ENCODE results near the gene MED27.

Gene MED27

GRCh38 chr9:131874916-131875670 is 204.6 kb downstream of the MED27 start:
- DNase-seq (ENCODE audit: low spot score in 2 of 2) (no peak), ATAC-seq (ENCODE audit: low read depth) (no peak)
- H3K4me3 Mint-ChIP-seq = no peak overlapping the region
- H3K9me3 Mint-ChIP-seq = no peaks in the 10 kb centered on the region
- H3K36me3 Mint-ChIP-seq = peaks cover 8% of the 10 kb centered on the region
- no peaks in the 10 kb centered on the region for H3K27me3 Mint-ChIP-seq
- no peak overlapping the region for H3K27ac Mint-ChIP-seq
- H3K4me1 Mint-ChIP-seq = no peaks in the 10 kb centered on the region

- no peaks in the 10 kb centered on the region for H3K27me3 Mint-ChIP-seq
- ATAC-seq (ENCODE audit: low read depth) (no peak), DNase-seq (ENCODE audit: low spot score in 2 of 2) (no peak)
- no peaks in the 10 kb centered on the region for H3K9me3 Mint-ChIP-seq
- no peak overlapping the region for H3K27ac Mint-ChIP-seq
- H3K4me3 Mint-ChIP-seq = no peak overlapping the region
- no peaks in the 10 kb centered on the region for H3K4me1 Mint-ChIP-seq
- peaks cover 8% of the 10 kb centered on the region for H3K36me3 Mint-ChIP-seq
Observed at GRCh38 chr9:131874447-131874846, 205.2 kb downstream of the MED27 start.

GRCh38 chr9:131873891-131874440 is 205.7 kb downstream of the MED27 start:
- no peaks in the 10 kb centered on the region for H3K27me3 Mint-ChIP-seq
- peaks cover 8% of the 10 kb centered on the region for H3K36me3 Mint-ChIP-seq
- H3K27ac Mint-ChIP-seq = no peak overlapping the region
- ATAC-seq (ENCODE audit: low read depth) (no peak), DNase-seq (ENCODE audit: low spot score in 2 of 2) (no peak)
- no peak overlapping the region for H3K4me3 Mint-ChIP-seq
- no peaks in the 10 kb centered on the region for H3K4me1 Mint-ChIP-seq
- no peaks in the 10 kb centered on the region for H3K9me3 Mint-ChIP-seq

DNA sequence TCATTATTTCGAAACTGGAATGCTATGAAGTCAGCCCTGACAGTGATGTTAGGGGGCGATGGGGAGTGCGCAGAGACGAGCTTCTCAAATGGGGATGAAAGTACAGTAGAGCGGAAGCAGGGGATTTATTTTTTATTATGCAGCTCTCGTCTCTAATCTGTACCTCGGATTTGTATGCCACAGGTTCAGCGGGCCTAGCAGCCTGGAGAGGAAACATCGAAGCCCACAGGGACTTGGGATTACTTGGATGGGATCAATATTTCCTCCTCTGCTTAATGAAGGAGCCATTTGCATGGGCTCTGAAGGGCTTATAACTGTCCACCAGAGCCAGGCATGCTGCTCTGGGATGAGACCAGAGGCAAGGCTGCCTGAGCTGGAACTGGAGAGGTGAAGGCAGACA is 206.3 kb downstream of the MED27 start:
- Mint-ChIP-seq H3K36me3 (peaks cover 6% of the 10 kb centered on the region), H3K27ac (no peak overlapping the region), H3K27me3 (no peaks in the 10 kb centered on the region), H3K4me1 (no peaks in the 10 kb centered on the region), H3K9me3 (no peaks in the 10 kb centered on the region), H3K4me3 (no peak overlapping the region)
- no peak for ATAC-seq (ENCODE audit: low read depth)
- DNase-seq (ENCODE audit: low spot score in 2 of 2) = no peak

DNA sequence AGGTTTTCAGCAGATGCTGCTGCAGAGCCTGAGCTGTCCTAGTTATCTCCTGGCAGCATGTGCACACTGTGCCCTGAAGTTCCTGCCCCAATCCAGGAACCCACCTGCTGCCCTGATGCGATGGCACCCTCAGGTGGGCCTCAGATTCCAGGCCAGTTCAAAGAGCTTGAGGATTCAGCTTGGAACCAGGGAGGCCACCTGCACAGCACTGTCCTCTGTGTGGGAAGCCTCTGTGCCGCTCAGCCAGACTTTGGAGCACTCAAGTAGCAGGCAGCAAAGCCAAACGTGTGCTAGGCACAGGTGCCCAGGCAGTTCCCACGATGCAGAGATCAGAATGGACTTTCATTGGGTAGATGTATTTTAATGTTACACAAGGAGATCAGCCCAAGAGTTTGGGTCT is 207.0 kb downstream of the MED27 start:
- ATAC-seq (ENCODE audit: low read depth) (no peak), DNase-seq (ENCODE audit: low spot score in 2 of 2) (no peak)
- Mint-ChIP-seq H3K9me3 (no peaks in the 10 kb centered on the region), H3K27ac (no peak overlapping the region), H3K27me3 (no peaks in the 10 kb centered on the region), H3K4me1 (no peaks in the 10 kb centered on the region), H3K4me3 (no peak overlapping the region), H3K36me3 (peaks cover 6% of the 10 kb centered on the region)

DNA sequence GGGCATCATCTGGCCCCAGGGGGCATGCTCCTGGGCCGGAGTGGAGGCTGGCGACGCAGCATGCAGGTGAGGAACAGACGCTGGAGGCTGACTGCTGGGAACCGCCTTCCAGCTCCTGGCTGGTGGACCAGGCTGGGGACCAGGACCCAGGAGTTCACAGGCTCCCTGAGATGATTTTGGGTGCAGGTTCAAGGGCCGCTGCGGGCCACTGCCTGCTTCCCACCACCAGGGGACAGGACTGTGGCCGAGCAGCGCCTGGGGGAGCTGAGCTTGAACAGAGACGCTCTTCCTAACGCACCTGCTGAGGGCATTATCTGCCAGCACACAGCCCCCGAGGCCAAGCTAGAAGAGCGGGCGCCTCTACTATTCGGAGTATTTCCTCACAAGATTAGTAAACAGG is 207.7 kb downstream of the MED27 start:
- H3K27ac Mint-ChIP-seq = no peak overlapping the region
- peaks cover 5% of the 10 kb centered on the region for H3K36me3 Mint-ChIP-seq
- ATAC-seq (ENCODE audit: low read depth) (no peak), DNase-seq (ENCODE audit: low spot score in 2 of 2) (no peak)
- H3K4me1 Mint-ChIP-seq = no peaks in the 10 kb centered on the region
- H3K9me3 Mint-ChIP-seq = no peaks in the 10 kb centered on the region
- no peak overlapping the region for H3K4me3 Mint-ChIP-seq
- H3K27me3 Mint-ChIP-seq = no peaks in the 10 kb centered on the region

- H3K4me3 Mint-ChIP-seq = no peak overlapping the region
Observed at GRCh38 chr9:131870156-131870555, 209.5 kb downstream of the MED27 start.

GRCh38 chr9:131869348-131869747 is 210.3 kb downstream of the MED27 start:
- Mint-ChIP-seq H3K4me3 (no peak overlapping the region), H3K9me3 (no peaks in the 10 kb centered on the region), H3K36me3 (peaks cover 6% of the 10 kb centered on the region), H3K27ac (no peak overlapping the region), H3K4me1 (no peaks in the 10 kb centered on the region), H3K27me3 (no peaks in the 10 kb centered on the region)
- ATAC-seq (ENCODE audit: low read depth) = no peak
- no peak for DNase-seq (ENCODE audit: low spot score in 2 of 2)

More at GRCh38 chr9:131870156-131870555, 209.5 kb downstream of the MED27 start:
- DNase-seq (ENCODE audit: low spot score in 2 of 2) = no peak
- H3K9me3 Mint-ChIP-seq = no peaks in the 10 kb centered on the region
- no peaks in the 10 kb centered on the region for H3K27me3 Mint-ChIP-seq
- H3K36me3 Mint-ChIP-seq = peaks cover 6% of the 10 kb centered on the region
- H3K27ac Mint-ChIP-seq = no peak overlapping the region
- ATAC-seq (ENCODE audit: low read depth) = no peak
- H3K4me1 Mint-ChIP-seq = no peaks in the 10 kb centered on the region

GRCh38 chr9:131868766-131869165 is 210.9 kb downstream of the MED27 start:
- ATAC-seq (ENCODE audit: low read depth) = no peak
- H3K4me3 Mint-ChIP-seq = no peak overlapping the region
- no peaks in the 10 kb centered on the region for H3K27me3 Mint-ChIP-seq
- H3K36me3 Mint-ChIP-seq = peaks cover 6% of the 10 kb centered on the region
- no peak for DNase-seq (ENCODE audit: low spot score in 2 of 2)
- H3K9me3 Mint-ChIP-seq = no peaks in the 10 kb centered on the region
- no peak overlapping the region for H3K27ac Mint-ChIP-seq
- H3K4me1 Mint-ChIP-seq = no peaks in the 10 kb centered on the region

DNA sequence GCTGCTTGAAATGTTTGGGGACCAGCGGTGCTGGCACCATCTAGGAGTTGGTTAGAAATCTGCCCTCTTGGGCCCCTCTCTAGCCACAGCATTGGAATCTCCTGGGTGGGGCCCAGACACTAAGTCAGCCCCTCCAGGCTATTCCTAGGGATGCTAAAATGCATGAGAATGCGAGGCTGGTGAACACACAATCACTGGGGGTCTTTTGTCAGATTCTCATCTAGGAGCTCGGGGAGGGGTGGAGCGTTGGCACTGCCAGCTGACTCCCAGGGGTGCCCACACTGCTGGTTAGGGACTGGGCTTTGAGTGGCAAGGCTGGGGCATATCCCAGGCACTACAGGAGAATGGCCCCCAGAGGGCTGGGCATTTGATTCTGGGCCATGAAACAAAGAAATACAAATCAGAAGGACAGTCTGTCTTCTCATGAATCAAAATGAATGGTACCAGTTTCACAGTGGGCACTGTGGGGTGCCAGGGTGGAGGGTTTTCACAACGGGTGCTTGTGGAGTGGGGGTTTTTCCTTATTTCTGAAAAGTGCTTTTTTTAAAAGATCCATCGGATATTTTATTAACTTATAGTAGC is 212.0 kb downstream of the MED27 start:
- ATAC-seq (ENCODE audit: low read depth) (no peak), DNase-seq (ENCODE audit: low spot score in 2 of 2) (no peak)
- no peaks in the 10 kb centered on the region for H3K9me3 Mint-ChIP-seq

GRCh38 chr9:131865446-131866195 is 214.0 kb downstream of the MED27 start:
- ATAC-seq (ENCODE audit: low read depth) (no peak), DNase-seq (ENCODE audit: low spot score in 2 of 2) (no peak)
- Mint-ChIP-seq H3K9me3 (no peaks in the 10 kb centered on the region), H3K27me3 (no peaks in the 10 kb centered on the region), H3K4me3 (no peak overlapping the region), H3K36me3 (peaks cover 23% of the 10 kb centered on the region), H3K4me1 (no peaks in the 10 kb centered on the region), H3K27ac (no peak overlapping the region)

More for the DNA sequence above, 212.0 kb downstream of the MED27 start:
- Mint-ChIP-seq H3K27me3 (no peaks in the 10 kb centered on the region), H3K4me3 (no peak overlapping the region), H3K4me1 (no peaks in the 10 kb centered on the region), H3K36me3 (peaks cover 10% of the 10 kb centered on the region), H3K27ac (no peak overlapping the region)

DNA sequence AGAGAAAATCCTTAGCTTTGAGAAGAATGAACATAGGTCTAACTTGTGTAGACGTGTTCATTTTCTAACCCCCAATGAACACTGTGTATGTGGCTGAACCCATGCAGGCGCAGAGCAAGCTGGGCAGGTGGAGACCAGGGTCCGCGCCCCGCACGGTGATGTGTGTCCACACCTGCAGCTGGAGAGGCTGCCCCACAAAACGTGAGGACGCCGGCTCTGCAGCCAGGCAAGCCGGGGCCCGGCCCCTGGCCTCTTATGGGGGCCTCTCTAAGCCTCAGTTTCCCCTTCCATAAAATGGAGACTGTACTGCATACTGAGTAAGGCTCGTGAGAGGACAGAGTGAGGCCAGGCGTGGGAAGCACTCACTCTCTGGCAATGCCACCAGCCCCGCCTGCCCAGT is 215.1 kb downstream of the MED27 start:
- Mint-ChIP-seq H3K4me3 (no peak overlapping the region), H3K36me3 (peaks cover 26% of the 10 kb centered on the region), H3K4me1 (no peaks in the 10 kb centered on the region), H3K27me3 (no peaks in the 10 kb centered on the region), H3K9me3 (no peaks in the 10 kb centered on the region), H3K27ac (no peak overlapping the region)
- no peak for DNase-seq (ENCODE audit: low spot score in 2 of 2)
- ATAC-seq (ENCODE audit: low read depth) = no peak

DNA sequence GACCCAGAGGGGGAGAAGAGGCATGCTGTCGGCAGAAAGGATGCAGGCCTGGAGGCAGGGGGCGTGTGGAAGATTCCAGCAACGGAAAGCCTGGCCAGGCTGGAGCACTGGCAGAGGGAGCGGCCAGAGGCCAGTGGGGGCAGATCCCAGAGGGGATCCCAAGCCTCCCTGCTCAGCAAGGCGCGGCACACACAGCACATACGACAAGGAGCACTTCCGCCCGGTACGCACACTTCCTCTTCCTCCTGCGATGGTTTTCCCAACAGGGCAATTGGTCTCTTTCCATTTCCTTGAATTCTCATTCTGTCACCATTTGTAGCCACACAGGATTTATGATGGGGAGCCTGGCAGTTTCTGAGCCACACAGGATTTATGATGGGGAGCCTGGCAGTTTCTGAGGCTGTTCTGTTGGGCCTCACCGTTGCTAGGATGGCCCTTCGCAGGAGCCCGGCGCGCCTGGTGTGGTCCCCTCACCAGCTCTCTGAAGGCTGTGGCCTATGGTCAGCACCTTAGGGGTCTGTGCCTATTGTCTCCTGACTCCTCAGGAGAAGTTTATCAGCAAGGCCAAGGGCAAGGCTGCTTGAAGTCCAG is 216.3 kb downstream of the MED27 start:
- H3K27me3 Mint-ChIP-seq = no peaks in the 10 kb centered on the region
- H3K9me3 Mint-ChIP-seq = no peaks in the 10 kb centered on the region
- H3K27ac Mint-ChIP-seq = no peak overlapping the region
- H3K4me1 Mint-ChIP-seq = no peaks in the 10 kb centered on the region
- DNase-seq (ENCODE audit: low spot score in 2 of 2) (no peak), ATAC-seq (ENCODE audit: low read depth) (no peak)
- no peak overlapping the region for H3K4me3 Mint-ChIP-seq
- peaks cover 26% of the 10 kb centered on the region for H3K36me3 Mint-ChIP-seq

DNA sequence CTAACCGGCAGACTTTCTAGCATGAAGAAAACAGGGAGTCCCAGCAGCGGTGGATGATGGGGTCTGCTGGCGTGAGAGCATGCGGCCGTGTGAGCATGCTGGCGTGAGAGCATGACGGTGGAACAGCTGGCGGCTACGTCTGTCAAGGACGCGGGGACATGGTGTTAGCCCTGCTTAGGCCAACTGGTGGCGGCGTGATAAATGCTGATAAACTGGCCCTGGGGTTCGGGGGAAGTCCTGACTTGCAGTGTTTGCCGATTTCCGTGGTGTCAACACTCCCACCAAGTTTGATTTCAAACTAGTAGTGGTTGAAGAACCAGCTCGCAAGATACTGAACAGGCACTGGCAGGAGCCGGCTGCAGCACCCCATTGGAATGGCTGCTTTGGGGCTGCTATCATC is 217.4 kb downstream of the MED27 start:
- H3K4me1 Mint-ChIP-seq = no peaks in the 10 kb centered on the region
- H3K27me3 Mint-ChIP-seq = no peaks in the 10 kb centered on the region
- peaks cover 26% of the 10 kb centered on the region for H3K36me3 Mint-ChIP-seq
- ATAC-seq (ENCODE audit: low read depth) = no peak
- no peaks in the 10 kb centered on the region for H3K9me3 Mint-ChIP-seq
- no peak for DNase-seq (ENCODE audit: low spot score in 2 of 2)
- no peak overlapping the region for H3K27ac Mint-ChIP-seq
- no peak overlapping the region for H3K4me3 Mint-ChIP-seq

Data from memory B cell (primary cell).